WI38 (cell line): ENCODE results near the gene PDE4D.
A peak's percentile ranks its signal among the peaks of the same experiment; 100 is the strongest.

Experiments used
- H3K4me3 ChIP-seq: 2 replicates; pipeline ENCODE4 v1.5.1; 2011; ENCODE audit warnings: low read depth, mild to moderate bottlenecking, control low read depth, low read length
- TF ChIP-seq, protein P1 (sequence below): IDR thresholded peaks from 2 replicates; pipeline ENCODE4 v1.5.1; 2012; ENCODE audit warnings: low read depth, mild to moderate bottlenecking, control low read depth, low read length

PDE4D gene

DNA sequence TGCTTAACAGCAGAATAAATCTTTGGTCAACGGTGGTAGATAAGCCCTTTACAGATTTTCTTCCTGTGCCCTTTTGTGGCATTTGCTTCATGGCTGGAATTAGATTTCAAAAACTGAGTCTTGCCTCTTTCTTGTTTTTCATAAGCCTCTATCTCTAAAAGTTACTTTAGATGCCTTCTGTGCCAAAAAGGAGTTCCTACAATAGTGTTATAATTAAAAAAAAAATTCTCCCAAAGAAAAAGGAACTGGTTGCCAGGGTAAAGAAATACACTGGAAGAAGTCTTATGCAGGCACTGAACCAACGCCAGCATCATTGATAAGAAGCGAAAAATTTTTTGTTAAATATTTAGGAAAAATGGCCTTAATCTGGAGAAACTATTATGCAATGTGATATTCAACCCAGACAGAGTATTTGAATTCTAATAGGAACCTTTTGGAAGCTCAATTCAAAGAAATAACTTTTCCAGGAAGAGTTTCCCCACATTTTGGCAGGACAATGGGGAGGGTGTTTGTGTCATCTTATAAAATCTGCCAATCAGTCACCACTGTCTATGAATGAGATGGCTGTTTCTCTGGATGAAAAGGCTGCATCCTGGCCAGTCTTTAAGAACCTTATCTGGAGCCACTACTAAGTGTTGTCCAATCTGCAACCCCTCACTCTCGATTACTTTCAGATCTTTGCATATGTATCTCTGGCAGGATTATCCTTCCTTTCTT is 608.1 kb downstream of the PDE4D start:
- H3K4me3 ChIP-seq, result no peak overlapping the region
- TF ChIP-seq, protein P1, sequence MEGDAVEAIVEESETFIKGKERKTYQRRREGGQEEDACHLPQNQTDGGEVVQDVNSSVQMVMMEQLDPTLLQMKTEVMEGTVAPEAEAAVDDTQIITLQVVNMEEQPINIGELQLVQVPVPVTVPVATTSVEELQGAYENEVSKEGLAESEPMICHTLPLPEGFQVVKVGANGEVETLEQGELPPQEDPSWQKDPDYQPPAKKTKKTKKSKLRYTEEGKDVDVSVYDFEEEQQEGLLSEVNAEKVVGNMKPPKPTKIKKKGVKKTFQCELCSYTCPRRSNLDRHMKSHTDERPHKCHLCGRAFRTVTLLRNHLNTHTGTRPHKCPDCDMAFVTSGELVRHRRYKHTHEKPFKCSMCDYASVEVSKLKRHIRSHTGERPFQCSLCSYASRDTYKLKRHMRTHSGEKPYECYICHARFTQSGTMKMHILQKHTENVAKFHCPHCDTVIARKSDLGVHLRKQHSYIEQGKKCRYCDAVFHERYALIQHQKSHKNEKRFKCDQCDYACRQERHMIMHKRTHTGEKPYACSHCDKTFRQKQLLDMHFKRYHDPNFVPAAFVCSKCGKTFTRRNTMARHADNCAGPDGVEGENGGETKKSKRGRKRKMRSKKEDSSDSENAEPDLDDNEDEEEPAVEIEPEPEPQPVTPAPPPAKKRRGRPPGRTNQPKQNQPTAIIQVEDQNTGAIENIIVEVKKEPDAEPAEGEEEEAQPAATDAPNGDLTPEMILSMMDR, result no peak

DNA sequence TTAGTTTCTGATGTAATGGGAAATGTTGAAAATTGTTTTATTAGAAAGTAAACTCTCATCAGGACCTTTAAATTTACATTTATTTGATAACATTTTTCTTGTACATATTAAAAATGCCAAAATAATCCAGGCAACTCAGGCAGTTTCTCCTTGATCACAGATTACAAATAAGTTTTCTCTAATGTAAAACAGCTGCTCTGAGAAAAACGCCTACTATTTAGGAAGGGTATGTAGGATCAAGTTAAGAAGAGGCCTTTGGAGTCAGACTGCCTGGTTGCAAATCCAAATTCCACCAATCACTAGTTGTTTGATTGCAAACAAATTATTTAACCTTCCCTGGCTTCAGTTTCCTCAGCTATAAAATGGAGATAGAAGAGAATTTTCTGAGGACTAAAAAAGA is 610.8 kb downstream of the PDE4D start:
- TF ChIP-seq, protein P1, result no peak
- H3K4me3 ChIP-seq, result no peak overlapping the region

DNA sequence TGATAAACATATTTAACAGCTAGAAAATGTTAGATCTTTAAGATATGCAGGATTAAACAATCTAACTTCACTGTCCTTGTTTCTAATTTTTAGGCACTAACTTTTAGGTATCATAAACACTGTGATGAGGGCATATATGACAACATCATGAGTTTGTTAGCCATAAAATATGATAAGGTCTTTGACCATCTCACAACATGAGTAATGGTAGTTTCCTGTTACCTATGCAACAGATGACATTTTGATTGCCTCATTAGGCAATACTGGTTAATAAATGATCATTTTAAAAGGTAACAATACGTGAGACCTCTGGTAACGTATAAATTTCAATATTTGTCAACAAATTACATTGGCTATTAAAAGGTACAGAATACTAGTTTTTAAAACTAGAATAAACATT is 613.5 kb downstream of the PDE4D start:
- no peak overlapping the region for H3K4me3 ChIP-seq
- TF ChIP-seq, protein P1, result no peak

DNA sequence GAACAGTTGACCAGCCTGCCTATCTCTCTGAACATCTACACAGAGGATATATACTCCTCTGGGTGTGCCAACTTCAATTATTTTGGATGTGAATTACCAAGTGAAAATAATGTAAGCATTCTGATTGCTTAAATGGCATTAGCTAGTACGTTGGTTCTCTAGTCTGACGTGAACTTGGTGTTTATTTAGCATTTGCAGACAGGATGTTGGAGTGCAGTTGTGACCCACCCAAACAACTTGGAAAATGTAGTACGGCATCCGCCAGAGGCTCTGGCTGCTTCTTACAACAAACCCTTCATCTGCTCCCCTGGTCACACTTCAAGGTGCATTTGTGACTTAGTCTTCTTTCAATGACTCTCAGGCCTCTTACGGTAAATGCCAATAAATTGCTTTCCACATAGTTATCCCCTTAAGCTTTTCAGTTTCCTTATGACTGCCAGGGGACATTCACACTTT is 616.6 kb downstream of the PDE4D start:
- TF ChIP-seq, protein P1, result no peak
- no peak overlapping the region for H3K4me3 ChIP-seq

DNA sequence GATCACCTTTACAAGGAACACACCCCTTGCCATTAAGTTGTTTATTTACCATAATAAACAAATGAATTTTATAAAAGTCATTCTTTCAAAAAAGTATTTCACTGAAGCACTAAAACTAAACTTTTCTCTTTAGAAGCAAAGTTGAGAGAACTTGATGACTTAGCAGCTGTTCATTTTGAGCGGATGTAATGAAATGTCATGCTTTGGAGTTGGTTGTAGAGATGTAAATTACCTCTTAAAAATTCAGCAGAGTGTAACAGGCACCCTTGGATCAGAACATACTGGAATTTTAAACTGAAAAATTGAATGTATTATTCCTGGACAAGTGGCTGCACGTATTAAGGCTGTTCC is 617.2 kb downstream of the PDE4D start:
- TF ChIP-seq, protein P1, result no peak
- no peak overlapping the region for H3K4me3 ChIP-seq

DNA sequence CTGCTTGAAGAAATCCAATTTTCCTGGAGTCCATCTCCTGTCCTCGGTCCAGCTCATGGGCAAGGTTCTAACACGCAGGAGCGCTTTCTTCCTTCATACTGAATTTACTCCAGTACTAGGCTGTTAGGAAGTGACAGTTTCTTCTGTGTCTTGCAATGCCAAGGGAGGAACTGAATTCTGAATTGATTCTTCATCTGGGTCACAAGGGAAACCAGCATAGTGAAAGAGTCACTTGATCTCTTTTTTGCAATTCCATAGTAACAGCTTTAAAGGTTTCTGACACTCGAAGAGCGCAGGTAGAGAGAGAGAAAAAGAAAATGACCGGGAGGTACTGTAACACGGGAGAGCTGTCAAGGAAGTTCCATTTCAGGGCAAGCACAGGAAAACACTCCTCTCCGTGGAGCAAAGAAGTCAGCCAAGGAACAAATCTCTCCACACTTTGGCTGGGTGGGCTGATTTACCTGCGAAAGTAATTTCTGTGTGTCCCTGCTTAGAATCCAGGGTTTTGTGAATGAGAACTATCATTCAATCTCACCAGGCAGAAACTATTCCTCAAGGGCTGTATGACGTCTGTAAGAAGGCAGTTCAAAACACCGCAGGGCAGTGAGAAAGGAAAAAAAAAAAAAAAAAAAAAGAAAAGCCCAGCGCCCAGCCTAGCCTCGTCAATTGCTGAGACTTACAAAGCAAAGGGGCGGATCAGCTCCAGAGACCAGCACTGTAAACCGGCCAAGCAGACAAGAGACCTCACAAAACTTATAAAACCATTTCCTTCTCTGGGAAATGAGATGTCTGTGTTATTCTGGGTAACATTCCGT is 617.8 kb downstream of the PDE4D start:
- TF ChIP-seq, protein P1, result no peak
- peak overlapping the region; percentile 8; the same call in 1 of the 2 replicates for H3K4me3 ChIP-seq

DNA sequence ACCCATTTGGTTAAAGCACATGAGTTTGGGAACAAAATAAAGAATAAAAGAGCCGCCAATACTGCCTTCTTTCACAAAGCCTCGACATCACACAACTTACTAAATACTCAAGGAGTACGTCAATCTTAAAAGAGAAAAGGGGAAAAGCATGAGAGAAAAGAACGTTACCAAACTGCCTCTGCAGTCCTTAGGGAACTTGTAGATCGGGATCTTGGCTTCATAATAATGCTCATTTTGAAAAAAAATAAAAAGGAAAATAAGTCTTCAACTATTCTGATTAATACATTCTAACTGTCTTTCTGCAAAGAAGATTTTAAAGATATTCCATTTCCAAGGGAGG is 618.4 kb downstream of the PDE4D start:
- no peak overlapping the region for H3K4me3 ChIP-seq
- TF ChIP-seq, protein P1, result no peak
